Cortex of kidney (tissue), 1 donor: ENCODE results near the gene SMYD3.

Experiments
- DNase-seq: peaks from one replicate; lab custom pipeline; 2025; lab: John Stamatoyannopoulos, UW

The SMYD3 gene

DNA sequence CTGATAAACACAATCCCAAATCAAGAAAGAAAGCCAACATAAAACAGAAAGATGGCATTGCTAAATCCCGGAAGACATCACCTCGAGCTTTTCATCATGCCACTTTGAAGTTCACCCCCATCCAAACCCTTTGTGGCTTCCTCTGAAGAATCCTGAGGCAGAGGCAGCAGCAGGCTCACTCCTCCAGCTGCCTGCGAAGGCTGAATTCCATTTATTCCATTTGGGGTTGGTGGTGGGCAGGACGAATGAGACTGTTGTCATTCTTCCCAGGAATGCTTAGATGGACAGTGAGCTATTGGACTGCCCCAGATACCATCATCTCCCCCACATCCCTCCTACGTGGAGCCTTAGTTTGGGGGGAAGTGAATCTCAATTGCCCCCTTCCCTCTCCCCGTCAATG lies 437.5 kb downstream of the SMYD3 start:
- no peak for DNase-seq

DNA sequence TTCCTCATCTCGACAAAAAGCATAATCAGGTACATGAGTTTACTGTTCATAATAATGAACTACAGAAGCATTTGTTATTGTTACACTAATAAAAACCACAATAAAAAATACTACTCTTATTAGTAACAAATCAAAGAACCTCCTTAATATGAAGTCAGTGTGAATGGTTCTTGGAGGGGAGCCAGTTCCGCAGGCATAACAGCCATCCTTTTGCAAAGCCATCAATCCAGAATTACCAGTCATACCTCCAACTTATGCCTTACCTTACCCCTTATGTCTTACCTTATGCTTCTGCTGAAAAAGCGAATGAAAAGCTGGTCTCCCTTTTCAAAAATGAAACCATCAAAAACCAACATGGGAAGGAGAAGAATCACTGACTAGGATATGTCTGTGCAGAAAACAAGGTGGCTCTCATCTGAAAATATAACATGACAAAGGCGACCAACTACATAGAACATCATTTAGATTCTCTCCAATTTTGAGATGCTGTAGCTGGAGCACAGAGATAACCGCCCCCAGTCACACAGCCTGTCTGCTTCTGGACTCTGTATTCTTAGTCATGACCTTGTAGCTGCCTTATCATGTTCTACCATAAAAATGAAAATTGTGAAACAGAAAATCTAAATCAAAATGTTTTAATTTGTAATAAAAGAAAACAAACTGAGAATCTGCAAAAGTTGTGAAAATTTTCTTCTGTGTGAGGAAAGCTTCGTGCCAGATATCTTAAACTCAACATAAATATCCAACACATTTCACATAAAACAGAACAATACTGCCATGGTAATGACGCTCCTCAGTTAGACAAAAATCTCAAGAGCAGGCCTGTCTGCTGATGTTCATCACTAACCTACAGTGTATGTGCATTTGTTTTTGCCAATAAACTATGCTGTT lies 438.2 kb downstream of the SMYD3 start:
- DNase-seq, result no peak

DNA sequence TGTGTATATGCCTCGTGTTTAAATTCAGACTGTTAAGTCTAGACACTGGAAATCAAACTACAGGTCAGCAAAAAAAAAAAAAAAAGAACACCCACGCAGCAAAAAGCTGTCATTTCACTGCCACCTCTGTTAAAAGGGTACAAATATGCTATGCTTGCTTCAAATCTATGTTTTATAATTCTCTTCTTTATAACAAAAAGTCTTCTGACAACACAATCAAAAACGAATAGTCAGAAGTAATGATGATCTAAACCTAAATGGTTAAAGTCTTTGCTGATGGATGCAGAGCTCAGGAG lies 438.9 kb downstream of the SMYD3 start:
- DNase-seq, result no peak

DNA sequence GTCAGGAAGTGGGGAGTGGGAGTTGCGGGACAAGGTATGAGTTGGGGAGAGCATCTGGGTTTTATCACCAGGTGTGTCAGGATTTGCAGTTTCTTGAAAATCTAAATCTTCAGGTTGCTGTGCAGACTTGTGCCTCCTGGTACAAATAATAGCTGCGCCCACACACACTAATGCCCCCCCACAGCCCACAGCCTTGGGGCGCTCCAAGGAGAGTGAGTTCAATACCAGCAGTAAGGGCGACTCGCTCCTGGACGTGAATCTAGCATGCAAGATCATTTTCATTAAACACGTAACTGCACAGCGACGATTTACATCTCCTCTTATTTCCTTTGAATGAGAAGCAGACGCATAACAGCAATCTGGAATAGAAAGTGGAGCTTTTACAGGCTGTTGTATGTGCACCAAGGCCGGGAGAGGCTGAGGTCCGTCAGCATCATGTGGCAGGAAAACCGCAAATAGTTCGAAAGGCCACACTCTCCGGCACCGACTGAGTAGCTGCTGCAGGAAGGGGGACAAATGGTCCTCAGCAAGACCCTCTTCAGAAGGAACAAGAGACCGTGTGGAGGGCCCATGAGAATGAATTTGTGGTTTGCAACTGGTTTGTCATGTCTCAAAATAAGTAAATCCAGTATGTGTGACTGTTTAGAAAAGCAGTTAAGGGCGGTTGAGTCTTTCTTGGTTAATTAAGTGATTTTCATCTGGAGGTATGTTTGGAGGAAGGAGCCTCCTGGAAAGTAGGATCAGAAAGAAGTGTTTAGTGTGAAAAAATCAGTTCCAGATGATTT lies 439.5 kb downstream of the SMYD3 start:
- no peak for DNase-seq

DNA sequence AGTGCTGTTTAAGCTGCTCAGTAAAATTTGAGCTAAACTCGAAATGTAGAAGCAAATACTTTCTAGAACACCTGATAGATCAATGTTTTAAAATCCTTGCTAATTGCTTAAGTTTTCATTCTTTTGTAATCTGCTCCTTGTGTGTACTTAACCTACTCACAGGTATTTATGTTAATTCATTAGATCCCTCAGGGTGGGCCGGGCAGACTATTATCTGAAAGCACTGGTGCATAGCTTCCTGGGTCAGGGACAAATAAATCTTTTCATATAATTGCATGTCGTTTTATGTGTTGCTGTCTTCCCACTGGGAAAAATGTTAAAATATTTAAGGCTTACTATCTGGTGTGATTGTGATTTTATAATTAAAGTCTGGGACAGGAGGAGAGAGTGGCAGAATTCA lies 440.5 kb downstream of the SMYD3 start:
- DNase-seq, result no peak

DNA sequence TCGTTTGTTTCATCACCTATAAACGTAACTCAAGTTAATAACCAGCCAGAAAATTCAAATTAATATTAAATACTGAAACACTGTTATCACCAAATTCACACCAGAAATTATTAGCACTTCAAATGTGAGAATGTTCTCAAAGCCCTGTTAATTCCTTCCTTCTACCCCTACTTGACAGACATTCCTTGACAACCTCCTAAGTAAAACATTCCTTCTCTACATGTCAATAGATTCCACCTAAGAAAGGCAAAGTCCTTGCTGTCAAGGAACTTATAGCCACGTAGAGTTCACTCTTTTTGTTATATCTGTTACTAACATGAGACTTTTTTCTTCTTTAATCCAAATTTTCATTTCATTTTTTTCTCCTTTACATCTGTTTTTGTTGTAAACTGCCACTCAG lies 441.5 kb downstream of the SMYD3 start:
- no peak for DNase-seq

DNA sequence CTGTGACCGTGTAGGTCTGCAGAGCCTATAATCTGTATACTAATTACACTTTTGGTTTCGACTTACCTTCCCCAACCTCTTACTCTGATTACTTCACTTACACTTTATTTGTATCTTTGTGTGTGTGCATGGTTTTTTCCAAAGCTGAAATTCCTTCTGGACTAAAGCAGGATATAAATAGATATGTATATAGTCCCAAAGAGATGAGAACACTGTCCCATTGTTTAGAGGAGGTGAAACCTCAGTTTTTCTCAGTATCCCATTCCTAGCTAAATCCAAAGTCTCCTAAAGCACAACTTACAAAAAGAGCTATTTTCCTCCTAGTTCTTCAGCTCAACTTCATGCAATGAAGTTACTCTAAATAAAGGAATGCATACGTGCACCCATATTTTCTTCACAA lies 442.2 kb downstream of the SMYD3 start:
- DNase-seq, result no peak

DNA sequence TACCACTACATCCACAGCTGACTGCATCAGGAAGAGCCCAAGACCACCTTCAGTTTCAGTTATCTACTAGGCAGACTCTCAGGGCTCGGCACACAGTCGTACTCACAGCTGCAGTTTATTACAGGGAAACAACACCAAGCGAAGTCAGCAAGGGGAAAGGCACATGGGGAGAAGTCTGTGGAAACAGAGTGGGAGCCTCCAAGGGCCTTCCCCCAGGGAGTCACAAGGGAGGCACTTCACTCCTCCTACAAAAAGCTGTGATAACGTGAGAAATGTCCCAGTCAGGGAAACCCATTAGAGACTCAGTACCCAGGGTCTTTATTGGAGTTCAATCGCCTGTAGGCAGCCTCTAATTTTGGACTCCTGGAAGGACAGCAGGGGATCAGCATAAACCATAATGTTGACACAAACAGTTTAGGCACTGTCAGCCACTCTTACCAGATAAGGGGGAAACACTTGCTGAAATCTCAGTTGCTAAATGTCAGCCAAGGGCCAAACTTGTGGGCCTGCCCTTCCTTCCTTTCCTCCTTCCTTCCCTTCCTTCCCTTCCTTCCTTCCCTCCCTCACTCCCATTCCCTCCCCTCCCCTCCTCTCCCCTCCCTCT lies 444.0 kb downstream of the SMYD3 start:
- DNase-seq, result no peak

DNA sequence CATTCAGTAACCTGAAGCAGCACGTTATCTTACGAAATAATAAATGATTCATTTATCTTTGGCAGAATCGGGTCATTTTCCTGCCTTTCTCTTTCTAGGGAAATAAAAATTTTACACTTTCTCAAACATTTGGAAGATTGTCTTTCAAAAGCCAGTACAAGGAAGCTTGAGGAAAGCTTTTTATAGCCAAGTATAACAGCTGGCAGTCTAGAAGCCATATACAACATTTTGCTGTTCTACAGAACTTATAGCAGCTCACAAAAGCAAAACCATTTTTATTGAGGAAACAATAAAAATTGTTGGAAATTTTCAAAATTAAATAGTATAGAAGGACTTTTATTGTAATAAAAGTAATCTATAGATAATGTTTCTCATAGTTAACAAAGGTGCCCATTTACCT lies 448.6 kb downstream of the SMYD3 start:
- no peak for DNase-seq

DNA sequence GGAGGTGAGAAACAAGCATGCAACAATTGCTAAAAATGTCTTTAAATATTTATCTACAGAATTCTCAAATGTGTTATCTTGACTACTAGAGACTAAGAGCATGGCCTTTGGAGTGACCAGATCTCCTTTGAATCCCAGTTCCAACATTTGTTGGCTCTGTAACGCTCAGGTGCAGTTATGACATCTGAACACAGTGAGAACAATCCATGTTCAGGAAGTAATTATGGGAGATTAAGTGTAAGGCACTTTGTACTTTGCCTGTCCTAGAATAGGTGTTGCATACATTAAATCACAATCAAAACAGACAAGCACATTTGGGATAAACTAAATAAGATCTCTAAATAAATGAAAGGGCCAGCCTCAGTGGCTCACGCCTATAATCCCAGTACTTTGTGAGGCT lies 454.5 kb downstream of the SMYD3 start:
- no peak for DNase-seq

DNA sequence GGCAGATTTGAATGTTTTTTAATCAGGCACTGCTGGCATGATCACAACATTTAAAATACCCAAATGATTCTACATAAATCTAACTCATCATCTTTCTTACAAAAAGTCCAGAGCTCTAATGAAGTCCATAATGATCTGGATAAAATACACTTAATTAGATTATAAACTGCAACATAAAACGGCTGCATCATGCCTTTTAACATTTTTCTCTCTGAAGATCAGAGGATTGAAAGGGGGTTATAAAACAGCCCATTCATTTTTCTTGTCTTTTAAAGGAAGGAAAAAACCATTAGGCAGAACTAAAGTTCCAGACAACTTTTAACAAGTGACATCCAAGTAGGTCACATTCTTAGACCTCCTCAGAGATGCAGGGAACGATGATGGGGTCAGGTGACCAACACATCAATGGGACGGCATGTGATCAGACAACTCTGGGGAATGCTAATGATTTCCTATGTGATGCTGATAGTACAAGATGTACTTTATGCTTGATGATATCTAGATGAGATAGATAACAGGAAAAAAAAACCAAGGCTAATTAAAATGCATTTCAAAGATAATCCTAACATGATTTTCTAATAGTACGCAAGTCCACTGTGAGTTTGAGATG lies 455.1 kb downstream of the SMYD3 start:
- DNase-seq, result no peak

DNA sequence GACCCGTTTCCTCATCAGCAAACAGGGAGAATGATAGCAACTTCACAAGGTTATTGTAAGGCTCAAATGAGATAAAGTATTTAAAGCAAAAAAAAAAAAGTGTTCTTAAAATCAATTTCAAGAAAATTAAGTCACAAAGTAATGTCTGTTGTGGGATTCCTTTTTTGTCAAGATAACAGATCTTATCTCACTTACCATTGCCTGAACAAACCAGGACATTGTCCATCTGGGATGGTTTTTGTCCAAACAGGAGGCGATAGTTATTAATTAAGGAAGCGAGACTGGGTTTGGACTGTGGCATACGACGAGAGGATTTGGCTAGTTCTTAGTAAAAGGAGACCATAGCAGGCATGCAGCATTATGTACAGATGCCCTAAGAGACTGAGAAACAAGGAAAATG lies 458.4 kb downstream of the SMYD3 start:
- no peak for DNase-seq

DNA sequence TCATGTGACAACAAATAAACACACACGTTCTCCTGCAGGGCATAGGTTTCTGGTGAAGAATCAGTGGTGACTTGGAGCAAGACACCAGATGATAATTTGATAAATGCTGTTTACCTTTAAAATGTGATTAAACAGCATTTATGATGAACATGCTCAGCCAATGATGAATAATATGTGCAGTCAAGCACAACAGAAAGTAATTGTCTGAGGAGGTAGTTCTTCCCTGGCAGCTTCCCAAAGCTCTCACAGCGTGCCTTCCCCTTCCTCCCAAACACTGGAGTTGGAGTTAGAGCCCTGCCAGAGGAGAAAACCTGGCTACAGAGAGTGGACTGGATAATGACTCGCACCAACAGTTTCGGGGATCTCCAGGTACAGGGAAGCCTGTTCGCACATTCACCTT lies 463.5 kb downstream of the SMYD3 start:
- DNase-seq, result no peak

DNA sequence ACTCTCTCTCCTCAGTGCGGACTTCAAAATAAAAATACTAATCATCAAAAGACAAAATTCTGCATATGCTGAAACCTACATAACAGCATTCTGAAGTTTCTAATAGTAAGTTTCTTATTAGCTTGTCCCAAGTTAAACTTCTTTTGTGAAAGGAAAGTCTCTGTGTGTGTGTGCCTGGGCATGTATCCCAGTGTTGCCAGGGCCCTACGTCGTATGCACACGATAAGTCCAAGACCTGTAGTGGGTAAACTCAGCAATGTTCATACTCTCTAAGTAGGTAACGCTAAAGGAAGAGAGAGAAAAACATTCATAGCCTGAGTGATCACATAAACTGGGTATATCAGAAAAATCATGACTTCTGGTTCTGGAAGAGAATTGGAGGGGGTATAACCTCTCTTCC lies 465.7 kb downstream of the SMYD3 start:
- no peak for DNase-seq

DNA sequence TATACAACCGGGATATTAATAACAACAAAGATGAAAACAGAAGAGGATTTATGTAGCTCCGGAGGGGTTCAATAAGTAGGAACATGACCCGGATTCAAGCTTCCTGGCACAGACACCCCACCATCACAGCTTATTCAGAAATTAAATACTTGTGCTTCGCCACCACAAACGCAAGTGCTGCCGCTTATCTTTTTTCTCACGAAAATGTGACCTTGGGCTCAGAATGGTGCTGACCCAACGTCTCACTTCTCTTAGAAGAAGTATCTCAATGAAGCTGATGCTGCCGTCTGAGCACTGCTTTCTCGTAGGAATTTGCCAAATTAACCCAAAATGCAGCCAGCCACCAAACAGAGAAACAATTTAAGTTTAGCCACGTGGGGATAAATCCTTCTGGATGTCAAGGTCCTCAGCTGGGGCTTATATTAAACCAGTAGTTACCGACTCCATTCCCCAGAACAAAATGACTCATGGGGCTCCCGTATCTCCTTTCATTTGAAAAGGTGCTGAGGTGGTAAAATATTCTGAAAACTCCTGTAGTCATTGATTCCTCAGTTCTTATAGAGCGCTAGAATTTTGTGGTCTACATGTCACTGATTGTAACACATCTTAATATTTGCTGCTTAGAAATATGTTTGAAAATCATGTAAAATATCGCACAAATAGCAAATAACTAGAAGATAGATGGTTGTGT lies 466.7 kb downstream of the SMYD3 start:
- no peak for DNase-seq

DNA sequence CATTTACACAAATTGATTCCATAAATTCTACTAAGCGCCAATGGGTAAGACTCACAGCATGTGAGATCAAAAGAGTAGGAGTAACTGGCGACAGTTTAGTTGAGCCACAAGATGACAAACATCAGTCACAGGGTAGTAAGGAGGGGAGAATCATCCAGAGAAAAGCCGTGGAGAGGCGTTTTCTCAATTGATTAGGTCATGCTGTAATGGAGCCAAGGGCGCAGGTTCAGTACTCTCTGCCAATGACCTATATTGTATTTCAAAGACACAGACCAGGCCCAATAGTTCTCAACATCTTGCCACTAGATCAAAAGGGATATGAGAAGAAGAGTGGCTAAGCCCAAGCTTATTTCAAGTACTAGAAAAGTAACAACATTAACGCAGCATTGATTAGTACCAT lies 467.5 kb downstream of the SMYD3 start:
- DNase-seq, result no peak

DNA sequence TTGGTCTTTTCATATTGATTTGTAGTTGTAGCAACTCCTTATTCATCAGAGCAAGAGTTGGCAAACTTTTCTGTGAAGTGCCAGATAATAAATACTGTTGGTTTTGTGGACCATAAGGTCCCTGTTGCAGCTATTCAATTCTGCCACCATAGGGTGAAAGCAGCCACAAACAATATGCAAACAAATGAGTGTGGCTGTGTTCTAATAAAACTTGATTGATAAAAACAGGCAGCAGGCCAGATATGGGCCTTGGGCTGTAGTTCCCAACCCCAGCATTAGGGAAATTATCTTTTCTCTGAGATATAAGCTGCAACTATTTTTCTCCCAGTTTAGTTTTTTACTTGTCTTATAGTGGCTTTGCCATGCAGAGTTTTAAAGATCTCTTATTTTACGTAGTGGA lies 469.2 kb downstream of the SMYD3 start:
- no peak for DNase-seq

DNA sequence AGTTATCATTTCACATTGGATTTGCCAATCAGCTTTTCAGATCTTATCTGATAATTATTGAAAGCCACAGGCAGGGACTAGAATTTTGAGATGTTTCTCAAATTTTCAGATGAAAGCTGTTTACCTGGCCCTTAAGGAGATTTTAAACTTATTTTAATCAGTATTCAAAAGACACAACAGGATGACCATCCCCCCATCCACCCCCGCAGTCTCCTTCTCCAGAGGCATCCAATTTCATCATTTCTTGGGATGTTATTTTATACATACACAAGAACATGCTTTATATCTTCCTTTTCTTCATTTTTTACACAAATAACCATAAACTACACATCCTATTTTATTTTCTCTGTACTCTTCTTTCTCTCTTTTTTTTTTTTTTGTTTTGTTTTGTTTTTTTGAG lies 470.9 kb downstream of the SMYD3 start:
- no peak for DNase-seq

DNA sequence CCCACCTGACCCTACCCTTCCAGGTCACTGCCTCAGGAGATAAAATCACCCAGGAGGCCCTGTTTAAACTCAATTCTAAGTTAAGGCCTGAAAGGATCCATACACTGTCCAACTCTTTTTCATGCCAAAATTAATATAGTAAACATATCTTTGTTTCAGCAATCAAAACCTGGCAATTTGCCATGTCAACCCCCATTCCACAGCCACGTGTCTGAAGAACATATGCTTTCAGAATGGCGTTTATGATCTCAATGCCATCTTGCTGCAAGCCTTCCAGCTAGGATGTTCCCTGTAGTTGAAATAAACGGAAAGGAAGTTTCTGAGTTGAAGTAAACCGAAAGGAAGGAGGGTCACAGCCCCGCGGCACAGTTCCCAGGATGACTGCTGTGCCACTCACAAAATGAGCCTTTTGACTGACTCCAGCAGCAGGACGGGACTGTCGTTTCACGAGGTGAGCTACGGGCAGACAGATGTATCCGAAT lies 472.0 kb downstream of the SMYD3 start:
- no peak for DNase-seq

DNA sequence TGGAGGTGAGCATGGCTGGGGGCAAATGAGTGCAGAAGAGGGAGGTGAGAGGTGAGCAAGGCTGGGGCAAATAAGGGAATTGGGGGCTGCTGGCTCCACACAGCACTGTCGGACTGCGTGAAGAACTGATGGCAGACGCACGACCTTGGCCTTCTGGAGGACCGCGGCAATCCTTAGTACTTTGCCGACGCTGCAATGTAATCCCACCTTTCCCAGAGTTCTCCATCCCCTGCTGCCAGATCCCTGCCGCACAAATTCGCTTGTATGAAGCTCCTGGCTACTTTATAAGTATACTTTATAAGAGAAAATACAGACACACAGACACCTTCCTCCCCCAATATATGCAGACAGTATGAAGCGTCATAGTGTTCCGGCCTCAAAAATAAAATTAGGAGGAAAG lies 472.4 kb downstream of the SMYD3 start:
- DNase-seq, result no peak

DNA sequence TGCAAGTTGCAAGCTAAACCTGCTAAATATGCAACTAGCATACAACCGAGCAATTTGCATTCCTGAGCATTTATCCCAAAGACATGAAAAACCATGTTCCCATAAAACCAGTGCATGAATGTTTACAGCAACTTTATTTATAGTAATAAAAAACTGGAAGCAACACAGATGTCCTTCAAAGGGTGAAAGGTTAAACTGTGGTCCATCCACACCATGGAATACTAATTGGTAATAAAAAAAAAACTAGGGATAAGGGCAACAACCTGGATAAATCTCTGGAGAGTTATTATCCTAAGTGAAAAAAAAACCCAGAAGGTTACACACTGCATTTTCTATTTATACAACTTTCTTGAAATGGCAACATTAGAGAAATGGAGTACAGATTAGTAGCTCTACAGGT lies 474.1 kb downstream of the SMYD3 start:
- no peak for DNase-seq

DNA sequence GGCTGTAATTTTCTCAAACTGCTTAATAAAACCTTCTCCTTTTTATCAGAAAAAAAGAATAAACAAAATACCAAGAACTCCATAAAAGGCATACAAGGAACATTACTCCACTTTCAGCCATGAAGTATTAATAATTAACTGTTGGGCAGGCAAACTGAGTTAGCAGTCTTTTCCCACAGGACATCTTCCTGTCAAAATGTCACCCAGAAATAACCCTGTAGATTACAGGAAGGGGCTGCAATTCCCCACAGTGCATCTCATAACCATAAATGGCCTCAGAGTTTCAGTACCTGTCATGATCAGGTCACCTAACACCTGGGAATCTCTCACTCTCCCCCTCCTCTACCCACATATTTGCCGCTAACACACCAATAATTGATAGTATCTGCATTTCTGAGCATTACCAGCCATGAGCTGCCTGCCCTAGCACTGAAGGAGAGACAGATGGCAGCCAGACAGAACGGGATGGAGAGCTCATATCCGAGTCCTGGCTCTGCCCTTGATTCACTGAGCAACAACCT lies 475.0 kb downstream of the SMYD3 start:
- DNase-seq, result no peak
